NCI-H82 treated with DMSO at 0.1 percent for 48 hours (cell line): ENCODE results near the gene CYP2D6.
"Not testable (repeated sequence)": the region's sequence is repeated elsewhere in the genome, so short reads cannot be mapped to it uniquely, and the experiment has no call there.

ENCODE experiments used
- DNase-seq: peaks from one replicate; lab custom pipeline; 2025; ENCODE audit not compliant: unreplicated experiment; lab: John Stamatoyannopoulos, UW

The CYP2D6 gene

DNA sequence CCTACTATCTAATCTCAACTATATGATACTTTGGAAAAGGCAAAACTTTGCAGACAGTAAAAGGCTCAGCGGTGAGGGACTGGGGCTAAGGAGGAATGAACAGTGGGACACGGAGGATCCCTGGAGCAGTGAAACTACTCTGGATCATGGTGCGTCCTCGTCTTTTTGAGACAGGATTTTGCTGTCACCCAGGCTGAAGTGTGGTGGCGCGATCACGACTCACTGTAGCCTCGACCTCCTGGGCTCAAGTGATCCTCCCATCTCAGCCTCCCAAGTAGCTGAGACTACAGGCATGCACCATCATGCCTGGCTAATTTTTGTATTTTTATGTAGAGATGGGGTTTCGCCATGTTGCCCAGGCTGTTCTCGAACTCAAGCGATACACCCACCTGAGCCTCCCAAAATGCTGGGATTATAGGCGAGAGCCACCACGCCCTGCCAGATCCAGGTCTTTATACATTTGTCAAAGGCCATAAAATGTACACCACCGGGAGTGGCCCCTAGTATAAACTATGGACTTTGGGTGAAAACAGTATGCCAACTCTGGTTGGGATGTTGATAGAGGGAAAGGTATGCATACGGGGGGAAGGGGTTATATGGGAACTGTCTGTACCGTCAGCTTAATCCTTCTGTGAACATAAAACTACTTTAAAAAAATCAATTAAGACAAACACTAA lies 28.0 kb upstream of the CYP2D6 start:
- DNase-seq = no peak

DNA sequence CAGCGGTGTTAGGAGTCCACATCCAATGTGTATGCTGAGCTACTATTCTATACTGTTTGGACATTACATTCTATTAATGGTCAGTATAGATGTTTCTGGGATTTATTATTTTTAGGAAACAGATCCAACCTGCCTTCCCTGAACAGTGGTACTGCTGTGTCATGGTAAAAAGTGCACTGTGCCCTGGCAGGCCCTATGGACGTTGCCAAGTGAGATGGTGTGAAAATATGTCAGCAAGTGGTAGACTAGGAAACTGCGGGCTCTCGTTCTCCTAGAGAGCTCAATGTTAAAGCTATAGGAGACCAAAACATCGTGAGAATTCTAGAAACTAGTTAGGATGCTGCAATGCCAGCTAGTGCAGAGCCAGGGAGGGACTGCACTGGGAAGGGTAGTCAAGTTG lies 26.0 kb upstream of the CYP2D6 start:
- DNase-seq = no peak

DNA sequence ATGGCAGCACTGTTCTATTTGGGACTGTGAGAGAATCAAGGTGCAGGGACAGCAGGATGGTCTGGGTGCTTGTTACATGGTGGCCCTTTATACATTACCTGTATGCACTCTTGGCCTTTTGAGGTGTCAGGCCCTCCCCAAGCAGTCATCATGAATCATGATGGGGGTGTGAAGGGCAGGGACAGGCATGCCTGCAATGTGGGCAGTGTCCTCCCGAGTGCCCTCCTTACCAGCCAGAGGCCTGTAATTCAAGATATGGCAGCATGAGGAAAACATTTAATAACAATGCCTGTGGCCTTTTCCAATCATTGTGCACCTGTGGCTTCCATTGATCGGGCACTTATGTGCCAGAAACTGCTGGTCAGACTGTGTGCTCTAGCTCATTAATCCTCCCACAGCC lies 25.5 kb upstream of the CYP2D6 start:
- no peak for DNase-seq

DNA sequence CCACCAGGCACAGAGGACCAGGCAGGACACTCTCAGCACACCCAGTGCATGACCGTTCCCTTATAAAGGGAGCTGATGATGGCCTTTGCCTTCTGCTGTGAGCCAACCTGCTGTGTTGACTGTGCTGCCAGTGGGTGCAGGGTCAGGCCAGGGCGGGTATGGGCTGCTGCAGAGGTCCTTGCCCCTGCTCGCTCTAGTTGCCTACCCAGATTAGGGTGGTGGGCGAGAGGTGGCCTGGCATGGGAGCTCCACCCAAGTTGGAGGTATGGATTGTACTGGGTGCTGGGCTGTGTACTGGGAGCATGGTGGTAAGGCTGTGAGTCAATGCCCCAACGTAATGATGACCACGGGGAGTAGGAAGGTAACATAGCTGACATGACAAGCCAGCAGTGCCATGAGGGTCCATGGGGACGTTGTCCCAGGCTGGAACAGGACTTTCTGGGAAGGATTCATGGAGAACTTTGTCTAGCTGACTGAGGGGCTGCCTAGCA lies 24.5 kb upstream of the CYP2D6 start:
- no peak for DNase-seq

DNA sequence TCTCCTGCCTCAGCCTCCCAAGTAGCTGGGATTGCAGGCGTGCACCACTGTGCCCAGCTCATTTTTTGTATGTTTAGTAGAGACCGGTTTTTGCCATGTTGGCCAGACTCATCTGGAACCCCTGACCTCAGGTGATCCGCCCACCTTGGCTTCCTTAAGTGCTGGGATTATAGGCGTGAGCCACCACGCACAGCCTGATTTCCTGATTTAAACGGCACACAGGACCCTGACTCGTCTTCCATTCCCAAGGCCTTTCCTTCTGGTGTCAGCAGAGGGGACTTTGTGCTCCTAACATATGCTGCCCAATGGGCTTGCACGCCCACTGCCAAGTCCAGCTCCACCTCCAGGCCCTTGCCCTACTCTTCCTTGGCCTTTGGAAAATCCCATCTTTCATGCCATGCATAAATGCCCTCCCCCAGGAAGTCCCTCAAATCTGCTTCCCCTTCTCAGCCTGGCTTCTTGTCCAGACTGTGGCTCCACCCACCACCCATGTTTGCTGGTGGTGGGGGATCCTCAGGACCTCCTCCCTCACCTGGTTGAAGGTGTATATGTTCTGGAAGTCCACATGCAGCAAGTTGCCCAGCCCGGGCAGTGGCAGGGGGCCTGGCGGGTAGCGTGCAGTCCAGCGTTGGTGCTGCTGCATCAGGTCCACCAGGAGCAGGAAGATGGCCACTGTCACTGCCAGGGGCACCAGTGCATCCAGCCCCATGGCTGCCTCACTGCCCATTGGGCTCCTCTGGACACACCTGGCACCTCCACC lies 23.9 kb upstream of the CYP2D6 start:
- DNase-seq = no peak

DNA sequence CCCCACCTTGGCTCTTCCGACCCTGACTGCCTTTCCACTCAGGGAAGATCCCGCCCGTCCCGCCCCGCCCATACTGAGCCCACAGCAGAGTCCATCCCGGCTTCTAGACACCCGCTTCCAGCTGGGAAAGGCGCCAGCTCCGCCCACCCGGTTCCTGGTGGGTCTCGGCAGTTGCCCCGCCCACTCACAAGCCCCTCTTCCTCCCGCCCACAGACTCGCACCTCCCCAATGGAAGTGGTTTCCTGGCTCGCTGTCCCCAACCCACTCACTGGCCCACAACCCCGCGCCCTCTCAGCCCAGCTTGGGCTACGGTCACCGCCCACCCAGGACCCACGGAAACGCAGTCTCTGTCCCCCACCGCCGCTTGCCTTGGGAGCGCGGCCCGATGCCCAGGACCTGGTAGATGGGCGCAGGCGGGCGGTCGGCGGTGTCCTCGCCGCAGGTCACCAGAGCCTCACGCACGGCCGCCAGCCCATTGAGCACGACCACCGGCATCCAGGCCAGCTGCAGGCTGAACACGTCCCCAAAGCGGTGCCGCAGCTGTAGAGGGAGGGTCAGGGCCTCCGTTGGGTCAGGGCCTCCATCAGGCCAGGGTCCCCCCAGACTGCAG lies 22.2 kb upstream of the CYP2D6 start:
- no peak for DNase-seq

DNA sequence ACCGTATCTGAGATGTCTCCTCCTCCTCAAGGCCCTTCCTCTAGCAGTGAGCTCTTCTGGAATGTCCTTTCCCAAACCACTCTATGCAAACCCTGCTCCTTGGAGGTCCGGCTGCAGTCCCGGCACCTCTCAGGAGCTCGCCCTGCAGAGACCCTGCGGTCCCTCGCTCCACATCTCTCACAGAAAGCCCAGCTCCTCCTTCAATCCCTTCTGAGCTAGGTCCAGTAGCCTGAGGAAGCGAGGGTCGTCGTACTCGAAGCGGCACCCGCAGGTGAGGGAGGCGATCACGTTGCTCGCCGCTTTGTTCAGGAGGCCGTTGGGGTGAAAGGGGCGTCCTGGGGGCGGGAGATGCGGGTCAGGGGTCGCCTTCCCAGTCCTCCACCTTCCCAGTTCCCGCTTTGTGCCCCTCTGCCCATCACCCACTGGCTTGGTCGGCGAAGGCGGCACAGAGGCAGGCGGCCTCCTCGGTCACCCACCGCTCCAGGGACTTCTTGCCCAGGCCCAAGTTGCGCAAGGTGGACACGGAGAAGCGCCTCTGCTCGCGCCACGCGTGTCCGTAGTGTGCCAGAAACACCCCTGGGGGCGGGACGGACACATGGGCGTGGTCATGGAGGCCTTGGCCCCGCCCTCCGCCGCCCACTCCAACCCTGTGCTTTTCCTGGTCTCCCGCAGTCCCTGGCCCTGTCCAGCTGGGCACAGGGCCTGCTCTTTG lies 21.5 kb upstream of the CYP2D6 start:
- no peak for DNase-seq

DNA sequence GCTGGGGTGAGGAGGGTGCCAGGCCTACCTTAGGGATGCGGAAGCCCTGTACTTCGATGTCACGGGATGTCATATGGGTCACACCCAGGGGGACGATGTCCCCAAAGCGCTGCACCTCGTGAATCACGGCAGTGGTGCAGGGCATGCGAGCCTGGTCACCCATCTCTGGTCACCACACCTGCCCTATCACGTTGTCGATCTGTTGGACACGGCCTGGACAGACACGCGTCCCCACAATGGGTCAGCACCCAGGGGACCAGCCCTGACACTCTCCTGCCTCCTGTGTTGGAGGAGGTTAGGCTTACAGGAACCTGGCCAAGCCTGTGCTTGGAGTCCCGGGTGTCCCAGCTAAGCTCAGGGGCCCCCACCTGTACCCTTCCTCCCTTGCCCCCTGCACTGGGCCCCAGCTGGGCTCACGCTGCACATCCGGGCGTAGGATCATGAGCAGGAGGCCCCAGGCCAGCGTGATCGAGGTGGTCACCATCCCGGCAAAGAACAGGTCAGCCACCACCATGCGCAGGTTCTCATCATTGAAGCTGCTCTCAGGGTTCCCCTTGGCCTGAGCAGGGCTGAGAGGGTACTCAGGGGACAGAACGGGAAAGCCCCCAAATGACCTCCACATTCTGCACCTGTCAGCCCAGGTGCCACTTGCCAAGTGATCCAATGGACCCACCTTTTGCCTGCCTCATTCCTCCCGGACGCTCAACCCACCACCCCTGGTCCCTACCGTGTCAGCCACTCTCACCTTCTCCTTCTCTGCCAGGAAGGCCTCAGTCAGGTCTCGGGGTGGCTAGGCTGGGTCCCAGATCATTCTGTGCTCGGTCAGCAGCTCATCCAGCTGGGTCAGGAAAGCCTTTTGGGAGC lies 20.3 kb upstream of the CYP2D6 start:
- DNase-seq = no peak

DNA sequence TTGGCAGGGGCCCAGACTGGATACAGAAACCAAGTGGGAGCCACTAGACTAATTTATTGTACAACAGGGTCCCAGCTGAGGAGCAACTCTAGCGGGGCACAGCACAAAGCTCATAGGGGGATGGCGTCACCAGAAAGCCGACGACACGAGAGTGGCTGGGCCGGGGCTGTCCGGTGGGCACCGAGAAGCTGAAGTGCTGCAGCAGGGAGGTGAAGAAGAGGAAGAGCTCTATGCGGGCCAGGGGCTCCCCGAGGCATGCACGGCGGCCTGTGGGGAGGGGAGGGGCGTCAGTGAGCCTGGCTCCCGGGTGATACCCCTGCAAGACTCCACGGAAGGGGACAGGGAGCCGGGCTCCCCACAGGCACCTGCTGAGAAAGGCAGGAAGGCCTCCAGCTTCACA lies 19.2 kb upstream of the CYP2D6 start:
- DNase-seq = not testable (repeated sequence)

DNA sequence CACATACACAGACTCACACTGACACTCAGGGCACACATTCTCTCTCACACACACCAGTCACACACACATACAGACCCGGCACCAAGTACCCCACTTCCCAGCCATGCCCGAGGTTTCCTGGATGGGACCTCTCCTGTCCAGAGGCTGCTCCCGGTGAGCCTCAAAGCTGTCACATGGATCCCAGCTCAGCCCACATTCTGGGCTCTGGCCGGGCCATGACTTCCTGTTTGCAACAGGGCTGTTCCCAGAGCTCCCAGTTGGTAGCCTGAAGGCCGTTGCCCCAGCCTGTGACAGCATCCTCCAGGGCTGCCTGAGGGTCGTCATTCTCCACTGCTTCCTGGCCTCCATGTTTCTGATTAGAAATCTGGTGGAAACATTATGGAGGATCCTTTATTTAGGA lies 14.6 kb upstream of the CYP2D6 start:
- DNase-seq = no peak

DNA sequence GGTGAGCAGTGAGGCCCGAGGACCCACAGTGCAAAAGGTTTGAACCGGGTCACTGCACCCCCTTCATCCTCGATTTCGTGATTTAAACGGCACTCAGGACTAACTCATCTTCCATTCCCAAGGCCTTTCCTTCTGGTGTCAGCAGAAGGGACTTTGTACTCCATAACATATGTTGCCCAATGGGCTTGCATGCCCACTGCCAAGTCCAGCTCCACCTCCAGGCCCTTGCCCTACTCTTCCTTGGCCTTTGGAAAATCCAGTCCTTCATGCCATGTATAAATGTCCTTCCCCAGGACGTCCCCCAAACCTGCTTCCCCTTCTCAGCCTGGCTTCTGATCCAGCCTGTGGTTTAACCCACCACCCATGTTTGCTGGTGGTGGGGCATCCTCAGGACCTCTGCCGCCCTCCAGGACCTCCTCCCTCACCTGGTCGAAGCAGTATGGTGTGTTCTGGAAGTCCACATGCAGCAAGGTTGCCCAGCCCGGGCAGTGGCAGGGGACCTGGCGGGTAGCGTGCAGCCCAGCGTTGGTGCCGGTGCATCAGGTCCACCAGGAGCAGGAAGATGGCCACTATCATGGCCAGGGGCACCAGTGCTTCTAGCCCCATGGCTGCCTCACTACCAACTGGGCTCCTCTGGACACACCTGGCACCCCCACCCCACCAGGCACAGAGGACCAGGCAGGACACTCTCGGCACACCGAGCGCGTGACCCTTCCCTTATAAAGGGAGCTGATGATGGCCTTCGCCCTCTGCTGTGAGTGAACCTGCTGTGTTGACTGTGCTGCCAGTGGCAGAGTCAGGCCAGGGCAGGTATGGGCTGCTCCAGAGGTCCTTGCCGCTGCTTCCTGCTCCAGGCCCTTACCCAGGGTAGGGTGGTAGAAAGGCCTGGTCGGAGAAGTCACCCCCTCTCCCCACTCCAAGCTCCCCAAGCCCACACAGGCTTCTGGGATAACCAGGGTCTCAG lies 13.5 kb upstream of the CYP2D6 start:
- not testable (repeated sequence) for DNase-seq

DNA sequence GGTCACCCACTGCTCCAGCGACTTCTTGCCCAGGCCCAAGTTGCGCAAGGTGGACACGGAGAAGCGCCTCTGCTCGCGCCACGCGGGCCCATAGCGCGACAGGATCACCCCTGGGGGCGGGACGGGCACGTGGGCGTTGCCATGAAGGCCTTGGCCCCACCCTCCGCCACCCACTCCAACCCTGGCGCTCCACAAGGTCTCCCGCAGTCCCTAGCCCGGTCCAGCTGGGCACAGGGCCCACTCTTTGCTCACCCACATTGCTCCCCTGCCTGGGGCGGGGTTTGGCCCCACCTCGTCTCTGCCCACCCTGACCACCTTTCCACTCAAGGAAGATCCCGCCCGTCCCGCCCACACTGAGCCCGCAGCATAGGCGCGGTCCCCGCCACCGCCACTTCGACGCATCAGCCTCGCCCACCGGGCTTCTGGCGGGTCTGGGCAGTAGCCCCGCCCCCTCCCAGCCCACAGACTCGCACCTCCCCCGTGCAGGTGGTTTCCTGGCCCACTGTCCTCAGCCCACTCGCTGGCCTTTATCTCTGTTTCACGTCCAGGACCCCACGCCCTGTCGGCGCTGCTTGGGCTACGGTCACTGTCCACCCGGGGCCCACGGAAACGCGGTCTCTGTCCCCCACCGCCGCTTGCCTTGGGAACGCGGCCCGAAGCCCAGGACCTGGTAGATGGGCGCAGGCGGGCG lies 12.3 kb upstream of the CYP2D6 start:
- no peak for DNase-seq

DNA sequence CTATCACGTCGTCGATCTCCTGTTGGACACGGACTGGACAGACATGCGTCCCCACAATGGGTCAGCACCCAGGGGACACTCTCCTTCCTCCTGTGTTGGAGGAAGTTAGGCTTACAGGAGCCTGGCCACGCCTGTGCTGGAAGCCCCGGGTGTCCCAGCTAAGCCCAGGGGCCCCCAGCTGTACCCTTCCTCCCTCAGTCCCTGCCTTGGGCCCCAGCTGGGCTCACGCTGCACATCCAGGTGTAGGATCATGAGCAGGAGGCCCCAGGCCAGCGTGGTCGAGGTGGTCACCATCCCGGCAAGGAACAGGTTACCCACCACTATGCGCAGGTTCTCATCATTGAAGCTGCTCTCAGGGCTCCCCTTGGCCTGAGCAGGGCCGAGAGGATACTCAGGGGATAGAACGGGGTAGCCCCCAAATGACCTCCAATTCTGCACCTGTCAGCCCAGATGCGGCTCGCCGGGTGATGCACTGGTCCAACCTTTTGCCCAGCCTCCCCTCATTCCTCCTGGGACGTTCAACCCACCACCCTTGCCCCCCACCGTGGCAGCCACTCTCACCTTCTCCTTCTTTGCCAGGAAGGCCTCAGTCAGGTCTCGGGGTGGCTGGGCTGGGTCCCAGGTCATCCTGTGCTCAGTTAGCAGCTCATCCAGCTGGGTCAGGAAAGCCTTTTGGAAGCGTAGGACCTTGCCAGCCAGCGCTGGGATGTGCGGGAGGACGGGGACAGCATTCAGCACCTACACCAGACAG lies 10.9 kb upstream of the CYP2D6 start:
- DNase-seq = not testable (repeated sequence)

DNA sequence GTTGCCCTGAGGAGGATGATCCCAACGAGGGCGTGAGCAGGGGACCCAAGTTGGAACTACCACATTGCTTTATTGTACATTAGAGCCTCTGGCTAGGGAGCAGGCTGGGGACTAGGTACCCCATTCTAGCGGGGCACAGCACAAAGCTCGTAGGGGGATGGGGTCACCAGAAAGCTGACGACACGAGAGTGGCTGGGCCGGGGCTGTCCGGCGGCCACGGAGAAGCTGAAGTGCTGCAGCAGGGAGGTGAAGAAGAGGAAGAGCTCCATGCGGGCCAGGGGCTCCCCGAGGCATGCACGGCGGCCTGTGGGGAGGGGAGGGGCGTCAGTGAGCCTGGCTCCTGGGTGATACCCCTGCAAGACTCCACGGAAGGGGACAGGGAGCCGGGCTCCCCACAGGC lies 9.5 kb upstream of the CYP2D6 start:
- DNase-seq = not testable (repeated sequence)

DNA sequence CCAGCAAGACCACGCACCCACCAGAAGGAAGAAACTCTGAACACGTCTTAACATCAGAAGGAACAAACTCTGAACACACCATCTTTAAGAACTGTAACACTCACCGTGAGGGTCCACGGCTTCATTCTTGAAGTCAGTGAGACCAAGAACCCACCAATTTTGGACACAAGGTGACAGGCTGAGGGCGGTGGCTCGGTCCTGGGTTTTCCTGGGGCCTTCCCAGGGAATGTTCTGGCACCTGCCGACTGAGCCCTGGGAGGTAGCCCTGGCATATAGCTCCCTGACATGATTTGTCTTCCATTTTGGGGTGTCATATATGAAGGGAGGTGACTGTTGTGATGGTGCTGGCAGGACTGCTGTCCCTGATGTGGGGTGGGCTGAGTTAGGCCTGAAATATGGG lies 8.9 kb upstream of the CYP2D6 start:
- not testable (repeated sequence) for DNase-seq

DNA sequence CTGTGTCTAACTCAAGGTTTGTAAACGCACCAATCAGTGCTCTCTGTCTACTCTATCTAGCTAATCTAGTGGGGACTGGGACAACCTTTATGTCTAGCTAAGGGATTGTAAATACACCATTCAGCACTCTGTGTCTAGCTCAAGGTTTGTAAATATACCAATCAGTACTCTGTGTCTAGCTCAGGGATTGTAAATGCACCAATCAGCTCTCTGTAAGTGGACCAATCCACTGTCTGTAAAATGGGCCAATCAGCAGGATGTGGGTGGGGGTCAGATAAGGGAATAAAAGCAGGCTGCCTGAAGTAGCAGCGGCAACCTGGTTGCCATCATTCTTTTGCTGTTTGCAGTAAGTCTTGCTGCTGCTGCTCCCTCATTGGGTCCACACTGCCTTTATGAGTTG lies 8.4 kb upstream of the CYP2D6 start:
- no peak for DNase-seq

DNA sequence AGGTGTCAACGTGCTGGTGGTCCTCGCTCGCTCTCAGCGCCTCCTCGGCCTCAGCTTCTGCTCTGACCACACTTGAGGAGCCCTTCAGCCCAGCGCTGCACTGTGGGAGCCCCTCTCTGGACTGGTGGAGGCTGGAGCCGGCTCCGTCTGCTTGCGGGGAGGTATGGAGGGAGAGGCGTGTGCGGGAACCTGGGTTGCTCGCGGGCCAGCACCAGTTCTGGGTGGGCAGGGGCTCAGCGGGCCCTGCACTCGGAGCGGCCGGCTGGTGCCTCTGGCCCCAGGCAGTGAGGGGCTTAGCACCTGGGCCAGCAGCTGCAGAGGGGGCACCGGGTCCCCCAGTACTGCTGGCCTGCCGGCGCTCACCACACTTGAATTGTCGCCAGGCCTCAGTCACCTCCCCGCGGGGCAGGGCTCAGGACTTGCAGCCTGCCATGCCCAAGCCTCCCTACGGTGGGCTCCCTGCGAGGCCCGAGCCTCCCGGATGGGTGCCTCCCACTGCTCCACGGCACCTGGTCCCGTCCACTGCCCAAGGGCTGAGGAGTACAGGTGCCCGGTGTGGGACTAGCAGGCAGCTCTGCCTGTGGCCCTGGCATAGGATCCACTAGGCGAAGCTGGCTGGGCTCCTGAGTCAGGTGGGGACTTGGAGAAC lies 7.6 kb upstream of the CYP2D6 start:
- no peak for DNase-seq

DNA sequence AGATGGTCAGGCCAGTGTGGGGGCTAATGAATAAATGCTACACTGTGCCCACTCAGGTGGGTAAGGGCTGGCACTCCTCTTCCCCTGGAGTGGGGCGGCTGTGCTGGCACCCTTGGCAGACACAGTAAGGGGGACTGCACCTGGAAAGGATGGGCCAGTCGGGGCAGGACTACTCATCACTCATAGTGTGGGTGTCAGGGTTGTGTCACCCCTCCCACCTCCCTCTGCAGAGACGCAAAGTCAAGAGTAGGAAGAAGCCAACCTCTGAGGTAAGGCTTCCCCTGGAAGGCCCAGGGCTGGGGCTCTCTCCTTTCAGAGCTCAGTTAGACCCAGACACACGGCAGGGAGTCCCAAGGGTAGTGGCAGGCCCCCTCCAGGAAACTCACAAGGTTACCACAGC lies 5.1 kb upstream of the CYP2D6 start:
- DNase-seq = not testable (repeated sequence)
